Measurements from ENCODE around the gene OR1E1.

GRCh38 chr17:3389791-3390190 lies 8.4 kb downstream of the OR1E1 start:
- TF ChIP-seq EZH2phosphoT487 (IDR thresholded peaks at IDR 0.05; ENCODE audit: borderline replicate concordance, low read depth) (no peak), REST (IDR thresholded peaks at IDR 0.05; ENCODE audit: low read depth, low read length) (no peak), SMC3 (IDR thresholded peaks at IDR 0.05; ENCODE audit: low read depth, low read length) (no peak)
